Measurements from ENCODE around the gene COMTD1.
"Not testable (repeated sequence)": the region's sequence is repeated elsewhere in the genome, so short reads cannot be mapped to it uniquely, and the experiment has no call there.

The COMTD1 gene

GRCh38 chr10:75211007-75211691, 24.6 kb downstream of the COMTD1 start:
- H3K36me3 ChIP-seq (ENCODE audit: insufficient read depth, low read length): peaks cover 45% of the 10 kb centered on the region
- no peaks in the 10 kb centered on the region for H3K27me3 ChIP-seq (ENCODE audit: insufficient read depth, low read length)
- WGBS: under 1% methylated on average over 38 of the region's 38 CpGs
- no peaks in the 10 kb centered on the region for H3K9me3 ChIP-seq (ENCODE audit: insufficient read depth, low read depth, low read length)
- peak overlapping the region; percentile 94 for H3K4me3 ChIP-seq (ENCODE audit: low read length)
- H3K27ac ChIP-seq (ENCODE audit: low read depth, low read length): peak overlapping the region; percentile 99
- H3K4me1 ChIP-seq (ENCODE audit: insufficient read depth, low read length): peaks cover 22% of the 10 kb centered on the region
- peak overlapping the region; percentile 93 for H3K9ac ChIP-seq (ENCODE audit: low read depth, low read length)

GRCh38 chr10:75210282-75211006, 25.3 kb downstream of the COMTD1 start, which contains the start of gene VDAC2:
Gene VDAC2 (plus strand): TSS chr10:75210796. CDS start chr10:75211159, 363 bp downstream.
- Histone ChIP-seq H3K9ac (ENCODE audit: low read depth, low read length) (peak within 1 kb of the TSS; percentile 93), H3K27ac (ENCODE audit: low read depth, low read length) (peak within 1 kb of the TSS; percentile 99), H3K4me1 (ENCODE audit: insufficient read depth, low read length) (peaks cover 22% of the 10 kb centered on the region), H3K36me3 (ENCODE audit: insufficient read depth, low read length) (peaks cover 38% of the 10 kb centered on the region), H3K27me3 (ENCODE audit: insufficient read depth, low read length) (no peaks in the 10 kb centered on the region), H3K9me3 (ENCODE audit: insufficient read depth, low read depth, low read length) (no peaks in the 10 kb centered on the region), H3K4me3 (ENCODE audit: low read length) (peak within 1 kb of the TSS; percentile 94)
- WGBS: under 1% methylated on average over 80 of the region's 80 CpGs

GRCh38 chr10:75209921-75210281, 25.9 kb downstream of the COMTD1 start:
- Histone ChIP-seq H3K36me3 (ENCODE audit: insufficient read depth, low read length) (peaks cover 33% of the 10 kb centered on the region), H3K4me3 (ENCODE audit: low read length) (peak overlapping the region; percentile 94), H3K4me1 (ENCODE audit: insufficient read depth, low read length) (peaks cover 22% of the 10 kb centered on the region), H3K9me3 (ENCODE audit: insufficient read depth, low read depth, low read length) (no peaks in the 10 kb centered on the region), H3K27ac (ENCODE audit: low read depth, low read length) (peak overlapping the region; percentile 99), H3K27me3 (ENCODE audit: insufficient read depth, low read length) (no peaks in the 10 kb centered on the region), H3K9ac (ENCODE audit: low read depth, low read length) (peak overlapping the region; percentile 93)
- 15% methylated on average over 19 of the region's 19 CpGs for WGBS

GRCh38 chr10:75209086-75209920, 26.5 kb downstream of the COMTD1 start:
- peak overlapping the region; percentile 93 for H3K9ac ChIP-seq (ENCODE audit: low read depth, low read length)
- H3K27me3 ChIP-seq (ENCODE audit: insufficient read depth, low read length): no peaks in the 10 kb centered on the region
- no peaks in the 10 kb centered on the region for H3K9me3 ChIP-seq (ENCODE audit: insufficient read depth, low read depth, low read length)
- H3K36me3 ChIP-seq (ENCODE audit: insufficient read depth, low read length): peaks cover 27% of the 10 kb centered on the region
- 91% methylated on average over 16 of the region's 16 CpGs for WGBS
- H3K4me1 ChIP-seq (ENCODE audit: insufficient read depth, low read length): peaks cover 22% of the 10 kb centered on the region
- peak overlapping the region; percentile 94 for H3K4me3 ChIP-seq (ENCODE audit: low read length)
- peak overlapping the region; percentile 99 for H3K27ac ChIP-seq (ENCODE audit: low read depth, low read length)

GRCh38 chr10:75208181-75208580, 27.6 kb downstream of the COMTD1 start:
- WGBS: 49% methylated on average over 2 of the region's 4 CpGs
- Histone ChIP-seq H3K9ac (ENCODE audit: low read depth, low read length) (no peak overlapping the region; the same call in 1 of the 2 replicates), H3K9me3 (ENCODE audit: insufficient read depth, low read depth, low read length) (no peaks in the 10 kb centered on the region), H3K4me1 (ENCODE audit: insufficient read depth, low read length) (peaks cover 22% of the 10 kb centered on the region), H3K27me3 (ENCODE audit: insufficient read depth, low read length) (no peaks in the 10 kb centered on the region), H3K36me3 (ENCODE audit: insufficient read depth, low read length) (peaks cover 18% of the 10 kb centered on the region), H3K27ac (ENCODE audit: low read depth, low read length) (no peak overlapping the region; the same call in 1 of the 2 replicates), H3K4me3 (ENCODE audit: low read length) (no peak overlapping the region)

- WGBS: no CpG with 5 or more reads among the region's 1 CpG
- peaks cover 14% of the 10 kb centered on the region for H3K36me3 ChIP-seq (ENCODE audit: insufficient read depth, low read length)
- no peaks in the 10 kb centered on the region for H3K9me3 ChIP-seq (ENCODE audit: insufficient read depth, low read depth, low read length)
- H3K4me1 ChIP-seq (ENCODE audit: insufficient read depth, low read length): peaks cover 22% of the 10 kb centered on the region
- no peaks in the 10 kb centered on the region for H3K27me3 ChIP-seq (ENCODE audit: insufficient read depth, low read length)
- H3K27ac ChIP-seq (ENCODE audit: low read depth, low read length): peak overlapping the region; percentile 1; the same call in 1 of the 2 replicates
- peak overlapping the region; percentile 19; the same call in 1 of the 2 replicates for H3K9ac ChIP-seq (ENCODE audit: low read depth, low read length)
- no peak overlapping the region for H3K4me3 ChIP-seq (ENCODE audit: low read length)
Measured at GRCh38 chr10:75207857-75208144, 28.0 kb downstream of the COMTD1 start.

GRCh38 chr10:75207079-75207856, 28.5 kb downstream of the COMTD1 start:
- H3K27ac ChIP-seq (ENCODE audit: low read depth, low read length): peak overlapping the region; percentile 1; the same call in 1 of the 2 replicates
- no peaks in the 10 kb centered on the region for H3K9me3 ChIP-seq (ENCODE audit: insufficient read depth, low read depth, low read length)
- no peak overlapping the region for H3K4me3 ChIP-seq (ENCODE audit: low read length)
- peak overlapping the region; percentile 19; the same call in 1 of the 2 replicates for H3K9ac ChIP-seq (ENCODE audit: low read depth, low read length)
- H3K36me3 ChIP-seq (ENCODE audit: insufficient read depth, low read length): peaks cover 9% of the 10 kb centered on the region
- H3K4me1 ChIP-seq (ENCODE audit: insufficient read depth, low read length): peaks cover 20% of the 10 kb centered on the region
- no peaks in the 10 kb centered on the region for H3K27me3 ChIP-seq (ENCODE audit: insufficient read depth, low read length)
- 46% methylated on average over 12 of the region's 13 CpGs for WGBS

GRCh38 chr10:75206638-75207037, 29.1 kb downstream of the COMTD1 start:
- not testable (repeated sequence) for H3K4me3 ChIP-seq (ENCODE audit: low read length); H3K27ac ChIP-seq (ENCODE audit: low read depth, low read length); H3K9ac ChIP-seq (ENCODE audit: low read depth, low read length); H3K27me3 ChIP-seq (ENCODE audit: insufficient read depth, low read length); H3K36me3 ChIP-seq (ENCODE audit: insufficient read depth, low read length); H3K9me3 ChIP-seq (ENCODE audit: insufficient read depth, low read depth, low read length)
- WGBS: 89% methylated on average over 14 of the region's 14 CpGs
- H3K4me1 ChIP-seq (ENCODE audit: insufficient read depth, low read length): peaks cover 18% of the 10 kb centered on the region

GRCh38 chr10:75205908-75206307, 29.8 kb downstream of the COMTD1 start:
- Histone ChIP-seq H3K4me1 (ENCODE audit: insufficient read depth, low read length) (peaks cover 18% of the 10 kb centered on the region), H3K36me3 (ENCODE audit: insufficient read depth, low read length) (no peaks in the 10 kb centered on the region), H3K4me3 (ENCODE audit: low read length) (no peak overlapping the region), H3K9me3 (ENCODE audit: insufficient read depth, low read depth, low read length) (no peaks in the 10 kb centered on the region), H3K27ac (ENCODE audit: low read depth, low read length) (no peak overlapping the region), H3K9ac (ENCODE audit: low read depth, low read length) (no peak overlapping the region), H3K27me3 (ENCODE audit: insufficient read depth, low read length) (no peaks in the 10 kb centered on the region)
- 86% methylated on average over 2 of the region's 2 CpGs for WGBS

- no peaks in the 10 kb centered on the region for H3K9me3 ChIP-seq (ENCODE audit: insufficient read depth, low read depth, low read length)
Measured at GRCh38 chr10:75203724-75204123, 32.0 kb downstream of the COMTD1 start.

More at GRCh38 chr10:75203724-75204123, 32.0 kb downstream of the COMTD1 start:
- Histone ChIP-seq H3K27ac (ENCODE audit: low read depth, low read length) (no peak overlapping the region), H3K4me1 (ENCODE audit: insufficient read depth, low read length) (peaks cover 14% of the 10 kb centered on the region), H3K9ac (ENCODE audit: low read depth, low read length) (no peak overlapping the region), H3K27me3 (ENCODE audit: insufficient read depth, low read length) (no peaks in the 10 kb centered on the region), H3K4me3 (ENCODE audit: low read length) (no peak overlapping the region), H3K36me3 (ENCODE audit: insufficient read depth, low read length) (no peaks in the 10 kb centered on the region)
- 86% methylated on average over 5 of the region's 5 CpGs for WGBS
